Activated CD4-positive, alpha-beta T cell treated with anti-CD3 and anti-CD28 coated beads for 48 hours (primary cell): ENCODE measurements around the gene CCDC27.

Source experiments
- DNase-seq: peaks from one replicate; pipeline ENCODE4 v3.0.0-alpha.2; 2020

Gene CCDC27

DNA sequence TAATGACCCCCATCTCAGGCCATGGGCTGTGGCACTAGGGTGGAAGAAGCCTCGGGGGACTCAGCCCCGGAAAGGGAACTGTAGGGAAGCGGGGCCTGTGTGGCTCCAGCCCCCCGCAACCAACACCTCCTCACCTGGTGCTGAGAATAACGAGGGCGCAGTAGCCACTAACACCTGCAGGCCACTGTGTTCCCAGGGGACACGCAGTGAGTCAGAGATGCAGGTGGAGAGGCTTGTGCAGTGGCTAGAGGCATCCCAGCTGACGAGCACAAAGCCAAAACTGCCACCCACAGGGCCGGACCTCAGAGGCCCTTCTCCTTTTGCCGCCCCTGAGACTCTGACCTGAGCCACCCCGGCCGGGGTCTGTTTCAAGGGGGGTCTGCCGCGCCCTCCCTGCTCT, 33.5 kb upstream of the CCDC27 start:
- no peak for DNase-seq

- no peak for DNase-seq
Observed at GRCh38 chr1:3721955-3722465, 30.2 kb upstream of the CCDC27 start.

GRCh38 chr1:3722846-3723245, 29.4 kb upstream of the CCDC27 start:
- no peak for DNase-seq

DNA sequence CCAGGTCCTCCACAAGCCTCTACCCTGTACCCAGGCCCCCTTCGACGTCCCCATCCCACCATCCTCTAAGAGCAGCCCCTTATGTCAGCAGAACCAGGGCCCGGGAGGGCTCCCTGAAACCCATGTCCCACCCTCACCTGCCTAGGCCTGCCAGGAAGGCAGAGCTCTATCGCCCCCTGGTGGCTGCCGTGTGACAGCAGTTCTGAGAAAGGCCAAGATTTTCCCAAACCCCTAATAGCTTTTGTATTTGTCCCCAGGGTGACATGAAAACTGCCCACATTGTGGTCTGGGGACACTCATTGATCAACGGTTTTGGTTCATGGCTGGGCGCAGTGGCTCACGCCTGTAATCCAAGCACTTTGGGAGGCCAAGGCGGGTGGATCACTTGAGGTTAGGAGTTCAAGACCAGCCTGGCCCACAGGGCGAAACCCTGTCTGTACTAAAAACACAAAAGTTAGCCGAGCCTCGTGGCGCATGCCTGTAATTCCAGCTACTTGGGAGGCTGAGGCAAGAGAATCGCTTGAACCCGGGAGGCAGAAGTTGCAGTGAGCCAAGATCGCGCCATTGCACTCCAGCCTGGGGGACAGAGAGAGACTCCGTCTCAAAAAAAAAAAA, 27.7 kb upstream of the CCDC27 start:
- peak; percentile 85 for DNase-seq

- no peak for DNase-seq
Observed at GRCh38 chr1:3725366-3725765, 26.9 kb upstream of the CCDC27 start.

- peak; percentile 49 for DNase-seq
Observed at GRCh38 chr1:3727042-3727824, 25.0 kb upstream of the CCDC27 start.

DNA sequence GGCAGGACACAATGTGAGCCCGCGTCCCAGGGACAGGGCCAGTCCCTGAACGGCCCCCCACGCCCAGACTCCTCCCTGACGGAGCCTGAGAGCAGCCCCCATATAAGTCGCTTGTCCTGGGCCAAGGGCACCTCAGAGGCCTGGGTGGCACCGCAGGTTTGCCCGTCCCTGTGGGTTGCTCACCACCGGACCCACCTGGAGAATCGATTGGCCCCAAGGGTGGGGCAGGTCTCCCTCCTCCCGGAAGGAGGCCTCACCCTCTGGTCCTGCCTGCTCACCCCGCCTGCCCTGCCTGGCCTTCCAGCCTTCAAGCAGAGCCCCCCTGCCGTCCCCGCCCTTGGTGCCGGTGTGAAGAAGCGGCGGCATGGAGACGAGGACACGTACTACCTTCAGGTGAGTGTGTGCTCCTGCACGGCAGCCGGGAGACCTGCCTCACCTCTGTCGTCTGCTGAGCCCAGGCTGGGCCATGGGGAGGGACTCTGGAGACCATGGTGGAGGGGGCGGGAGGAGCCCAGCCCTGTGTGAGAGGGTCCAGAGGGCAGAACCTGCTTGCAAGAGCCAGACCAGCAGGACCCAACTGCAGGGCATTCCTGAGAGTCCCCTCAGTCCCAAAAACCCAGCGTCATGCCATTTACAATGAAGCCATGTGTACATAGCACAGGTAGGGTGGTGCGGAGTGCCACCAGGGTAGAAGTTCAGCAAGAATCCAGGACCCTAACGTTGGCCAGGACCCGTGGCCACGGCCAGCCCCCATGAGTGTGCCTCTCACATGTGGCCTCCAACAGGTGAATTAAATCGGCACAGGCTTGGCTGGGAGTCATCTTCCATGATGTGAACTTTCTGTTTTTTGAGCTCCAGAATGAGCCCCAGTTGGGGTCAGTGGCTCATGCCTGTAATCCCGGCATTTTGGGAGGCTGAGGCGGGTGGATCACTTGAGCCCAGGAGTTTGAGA, 24.1 kb upstream of the CCDC27 start:
- DNase-seq = no peak

DNA sequence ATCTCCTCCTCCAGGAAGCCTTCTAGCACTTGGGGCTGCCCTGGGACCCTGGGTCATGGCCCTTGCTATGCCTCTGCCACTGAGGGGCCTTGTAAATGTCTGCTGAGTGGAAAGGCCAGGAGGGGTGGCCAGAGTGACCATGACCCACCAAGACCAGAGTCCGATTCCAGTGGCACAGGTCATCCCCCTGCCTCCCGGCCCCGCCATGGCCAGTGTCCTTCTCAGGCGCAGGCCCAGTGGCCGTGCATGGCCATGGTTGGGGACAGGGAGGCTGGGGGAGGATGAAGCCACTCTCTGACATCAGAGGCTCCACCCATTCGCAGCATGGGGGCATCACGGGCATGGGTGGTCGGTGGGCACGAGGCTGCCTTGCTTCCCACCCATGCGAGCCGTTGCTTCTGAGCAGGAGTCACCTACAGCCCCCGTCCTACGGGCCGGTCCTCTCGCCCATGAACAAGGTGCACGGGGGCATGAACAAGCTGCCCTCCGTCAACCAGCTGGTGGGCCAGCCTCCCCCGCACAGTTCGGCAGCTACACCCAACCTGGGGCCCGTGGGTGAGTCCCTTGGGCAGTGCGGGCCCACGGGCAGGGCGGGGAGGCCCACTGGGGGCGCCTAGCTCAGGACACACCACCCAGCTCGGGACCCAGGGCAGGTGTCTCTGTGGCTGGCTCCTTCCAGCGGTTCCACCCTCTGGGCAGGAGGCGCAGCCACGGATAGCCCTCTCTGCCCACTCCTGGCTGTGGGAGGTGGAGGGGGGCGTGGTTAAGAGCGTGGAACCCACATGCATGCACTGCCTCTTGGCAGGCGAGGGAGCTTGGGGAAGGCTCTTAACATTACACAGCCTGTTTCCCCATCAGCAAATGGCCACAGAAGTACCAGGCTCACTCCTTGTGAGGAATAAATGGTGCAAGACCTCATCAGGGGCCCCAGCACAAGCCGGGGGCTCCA, 22.4 kb upstream of the CCDC27 start:
- no peak for DNase-seq

DNA sequence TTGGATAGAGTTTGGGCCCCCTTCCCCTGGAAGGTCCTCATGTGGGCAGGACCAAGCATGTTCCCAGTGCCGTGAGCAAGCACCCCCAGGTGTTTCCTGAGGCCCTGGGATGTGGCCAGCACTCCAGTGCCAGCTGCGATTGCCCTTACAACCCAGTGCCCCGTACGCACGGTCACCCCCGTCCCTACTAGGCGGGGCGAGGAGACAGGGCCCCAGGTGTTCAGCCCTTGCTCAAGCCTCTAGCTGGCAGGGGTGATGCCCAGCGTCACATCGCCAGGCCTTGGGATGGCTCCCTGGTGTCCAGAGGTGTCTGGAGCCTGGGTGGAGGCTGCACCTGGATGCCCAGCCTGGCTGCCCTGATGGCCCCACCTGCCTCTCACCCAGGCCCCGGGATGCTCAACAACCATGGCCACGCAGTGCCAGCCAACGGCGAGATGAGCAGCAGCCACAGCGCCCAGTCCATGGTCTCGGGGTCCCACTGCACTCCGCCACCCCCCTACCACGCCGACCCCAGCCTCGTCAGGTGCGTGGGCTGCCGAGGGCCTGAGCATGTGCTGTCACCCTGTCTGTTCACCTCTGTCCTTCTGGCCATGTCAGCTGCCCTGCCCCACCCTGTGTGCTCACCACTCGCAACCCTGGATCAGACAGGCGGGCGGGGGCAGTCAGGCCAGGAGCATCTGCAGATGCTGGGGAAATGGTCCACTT, 21.6 kb upstream of the CCDC27 start:
- no peak for DNase-seq

- no peak for DNase-seq
Observed at GRCh38 chr1:3731583-3732433, 20.4 kb upstream of the CCDC27 start.

- no peak for DNase-seq
Observed at GRCh38 chr1:3732434-3733093, 19.7 kb upstream of the CCDC27 start.

DNA sequence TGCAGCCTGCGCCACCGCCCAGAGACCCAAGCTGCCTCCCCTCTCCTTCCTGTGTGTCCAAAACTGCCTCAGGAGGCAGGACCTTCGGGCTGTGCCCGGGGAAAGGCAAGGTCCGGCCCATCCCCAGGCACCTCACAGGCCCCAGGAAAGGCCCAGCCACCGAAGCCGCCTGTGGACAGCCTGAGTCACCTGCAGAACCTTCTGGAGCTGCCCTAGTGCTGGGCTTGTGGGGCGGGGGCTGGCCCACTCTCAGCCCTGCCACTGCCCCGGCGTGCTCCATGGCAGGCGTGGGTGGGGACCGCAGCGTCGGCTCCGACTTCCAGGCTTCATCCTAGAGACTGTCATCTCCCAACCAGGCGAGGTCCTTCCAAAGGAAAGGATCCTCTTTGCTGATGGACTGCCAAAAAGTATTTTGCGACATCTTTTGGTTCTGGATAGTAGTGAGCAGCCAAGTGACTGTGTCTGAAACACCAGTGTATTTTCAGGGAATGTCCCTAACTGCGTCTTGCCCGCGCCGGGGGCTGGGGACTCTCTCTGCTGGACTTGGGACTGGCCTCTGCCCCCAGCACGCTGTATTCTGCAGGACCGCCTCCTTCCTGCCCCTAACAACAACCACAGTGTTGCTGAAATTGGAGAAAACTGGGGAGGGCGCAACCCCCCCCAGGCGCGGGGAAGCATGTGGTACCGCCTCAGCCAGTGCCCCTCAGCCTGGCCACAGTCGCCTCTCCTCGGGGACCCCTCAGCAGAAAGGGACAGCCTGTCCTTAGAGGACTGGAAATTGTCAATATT, 19.0 kb upstream of the CCDC27 start:
- DNase-seq = no peak

GRCh38 chr1:3733883-3734589, 18.2 kb upstream of the CCDC27 start:
- DNase-seq = no peak

GRCh38 chr1:3734602-3735001, 17.6 kb upstream of the CCDC27 start:
- no peak for DNase-seq

- DNase-seq = no peak
Observed at GRCh38 chr1:3735027-3735681, 17.1 kb upstream of the CCDC27 start.

GRCh38 chr1:3735688-3736087, 16.6 kb upstream of the CCDC27 start:
- no peak for DNase-seq

DNA sequence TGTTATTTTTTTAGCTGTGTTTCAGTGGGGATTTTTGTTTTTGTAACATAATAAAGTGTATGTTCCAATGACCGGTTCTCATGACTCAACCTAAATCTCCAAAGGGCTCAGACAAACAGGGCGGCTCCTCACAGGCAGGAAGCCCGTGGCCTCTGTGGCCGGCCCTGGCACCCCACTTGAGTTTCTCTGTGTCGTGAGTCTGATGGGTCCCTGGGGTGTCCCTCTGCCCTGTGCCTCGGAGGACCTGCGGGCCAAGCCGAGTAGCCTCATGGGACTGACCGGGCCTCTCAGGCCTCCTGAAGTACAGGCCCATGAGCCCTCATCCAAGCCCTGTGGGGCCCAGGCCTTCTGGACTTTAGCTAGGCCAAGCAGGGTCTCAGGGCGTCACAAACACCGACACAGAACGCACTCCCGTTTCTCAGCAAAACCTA, 16.1 kb upstream of the CCDC27 start:
- no peak for DNase-seq

DNA sequence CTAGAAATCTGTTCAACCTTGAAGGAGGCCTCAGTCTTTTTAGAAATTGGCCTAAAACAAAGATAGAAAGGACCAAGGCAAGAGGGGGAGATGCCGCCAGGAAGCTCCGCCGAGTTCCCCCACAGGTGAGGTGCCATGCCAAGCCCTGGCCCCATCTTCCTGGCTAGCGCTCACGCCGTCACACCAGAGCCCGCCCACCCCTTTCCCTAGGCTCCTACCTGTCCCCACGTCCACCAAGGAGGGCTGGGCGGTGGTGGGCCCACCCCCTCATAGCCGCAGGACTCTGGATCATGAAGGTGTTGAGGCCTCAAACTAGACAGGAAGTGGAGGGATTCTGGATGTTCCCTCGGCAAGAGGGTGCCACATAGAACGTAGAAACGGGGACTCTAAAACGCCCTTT, 15.5 kb upstream of the CCDC27 start:
- DNase-seq = no peak
